Ureter (tissue), 1 donor: ENCODE measurements around the gene KCTD13. TPM values are rescaled to one million over a fixed set of nuclear protein-coding genes. Genes with fewer than 3 reads are reported as not detected.
A peak's percentile ranks its signal among the peaks of the same experiment; 100 is the strongest.
"Not testable (repeated sequence)": the region's sequence is repeated elsewhere in the genome, so short reads cannot be mapped to it uniquely, and the experiment has no call there.

Source experiments
- DNase-seq: peaks from one replicate; pipeline ENCODE4 v3.0.0-alpha.2; 2020; ENCODE audit warnings: low spot score
- total RNA-seq: library from RNA; stranded (reverse); gene quantifications from one replicate; pipeline ENCODE4 v1.2.4, GENCODE V29; 2023
- donor health status: DM: yes; HTN: yes; CAD: no.

The KCTD13 gene, protein sequence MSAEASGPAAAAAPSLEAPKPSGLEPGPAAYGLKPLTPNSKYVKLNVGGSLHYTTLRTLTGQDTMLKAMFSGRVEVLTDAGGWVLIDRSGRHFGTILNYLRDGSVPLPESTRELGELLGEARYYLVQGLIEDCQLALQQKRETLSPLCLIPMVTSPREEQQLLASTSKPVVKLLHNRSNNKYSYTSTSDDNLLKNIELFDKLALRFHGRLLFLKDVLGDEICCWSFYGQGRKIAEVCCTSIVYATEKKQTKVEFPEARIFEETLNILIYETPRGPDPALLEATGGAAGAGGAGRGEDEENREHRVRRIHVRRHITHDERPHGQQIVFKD
- 33.6 TPM for total RNA-seq

DNA sequence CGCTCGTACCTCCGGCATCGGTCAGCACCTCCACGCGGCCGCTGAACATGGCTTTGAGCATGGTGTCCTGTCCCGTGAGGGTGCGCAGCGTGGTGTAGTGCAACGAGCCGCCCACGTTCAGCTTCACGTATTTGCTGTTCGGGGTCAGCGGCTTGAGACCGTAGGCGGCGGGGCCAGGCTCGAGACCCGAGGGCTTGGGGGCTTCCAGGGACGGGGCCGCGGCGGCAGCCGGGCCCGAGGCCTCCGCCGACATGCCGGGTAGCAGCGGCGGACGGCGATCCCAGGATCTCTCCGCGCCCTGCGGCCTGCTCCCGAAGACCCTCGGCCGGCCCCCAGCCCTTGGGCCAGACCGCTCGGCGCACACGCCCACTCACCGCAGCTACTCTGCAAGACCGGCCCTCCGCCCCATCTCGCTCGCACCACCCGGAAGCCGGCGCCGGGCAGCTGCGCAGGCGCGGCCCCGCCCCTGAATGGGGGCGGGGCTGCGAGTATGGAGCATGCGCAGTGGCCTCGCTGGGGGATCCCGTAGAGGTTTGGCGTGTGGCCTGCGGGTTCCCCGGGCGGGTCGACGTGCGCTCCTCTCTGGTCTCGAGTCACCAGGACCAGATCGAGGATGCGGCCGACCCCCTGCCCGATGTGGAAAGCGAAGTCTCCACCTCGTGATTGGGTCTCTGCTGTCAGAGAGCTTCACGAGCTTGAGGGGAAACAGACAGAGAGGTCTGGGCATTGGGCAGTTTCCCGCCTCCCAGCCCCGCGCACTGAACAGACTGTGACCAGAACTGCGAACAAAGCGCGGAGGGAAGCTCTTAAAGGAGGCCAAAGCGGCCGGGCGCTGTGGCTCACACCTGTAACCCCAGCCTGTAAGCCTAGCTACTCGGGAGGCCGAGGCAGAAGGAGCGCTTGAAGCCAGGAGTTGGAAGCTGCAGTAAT, at the start of gene KCTD13:
KCTD13 (minus strand) TSS at position 446 of the 930 bp plus-strand sequence; CDS start at position 253, 193 bp downstream.
- peak; percentile 87 for DNase-seq

DNA sequence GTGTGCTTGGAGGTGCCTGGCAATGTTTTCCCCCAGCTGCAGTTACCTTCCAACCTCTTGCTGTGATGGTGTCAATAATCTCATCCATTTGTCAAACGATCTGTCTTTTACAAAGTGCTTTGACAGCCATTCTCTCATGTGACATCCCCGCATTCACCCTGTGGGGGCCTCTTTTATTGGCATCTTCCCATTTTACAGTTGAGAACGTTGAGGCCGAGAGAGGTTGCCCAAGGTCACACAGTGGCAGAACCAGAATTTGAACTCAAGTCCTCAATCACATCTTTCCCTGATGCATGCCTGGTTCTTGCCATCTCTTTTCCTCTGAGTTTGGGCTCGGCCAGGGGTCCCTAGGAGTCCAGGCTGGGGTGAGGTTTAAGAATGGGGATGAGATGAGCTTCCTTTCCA, 49.1 kb upstream of the KCTD13 start:
- no peak for DNase-seq

DNA sequence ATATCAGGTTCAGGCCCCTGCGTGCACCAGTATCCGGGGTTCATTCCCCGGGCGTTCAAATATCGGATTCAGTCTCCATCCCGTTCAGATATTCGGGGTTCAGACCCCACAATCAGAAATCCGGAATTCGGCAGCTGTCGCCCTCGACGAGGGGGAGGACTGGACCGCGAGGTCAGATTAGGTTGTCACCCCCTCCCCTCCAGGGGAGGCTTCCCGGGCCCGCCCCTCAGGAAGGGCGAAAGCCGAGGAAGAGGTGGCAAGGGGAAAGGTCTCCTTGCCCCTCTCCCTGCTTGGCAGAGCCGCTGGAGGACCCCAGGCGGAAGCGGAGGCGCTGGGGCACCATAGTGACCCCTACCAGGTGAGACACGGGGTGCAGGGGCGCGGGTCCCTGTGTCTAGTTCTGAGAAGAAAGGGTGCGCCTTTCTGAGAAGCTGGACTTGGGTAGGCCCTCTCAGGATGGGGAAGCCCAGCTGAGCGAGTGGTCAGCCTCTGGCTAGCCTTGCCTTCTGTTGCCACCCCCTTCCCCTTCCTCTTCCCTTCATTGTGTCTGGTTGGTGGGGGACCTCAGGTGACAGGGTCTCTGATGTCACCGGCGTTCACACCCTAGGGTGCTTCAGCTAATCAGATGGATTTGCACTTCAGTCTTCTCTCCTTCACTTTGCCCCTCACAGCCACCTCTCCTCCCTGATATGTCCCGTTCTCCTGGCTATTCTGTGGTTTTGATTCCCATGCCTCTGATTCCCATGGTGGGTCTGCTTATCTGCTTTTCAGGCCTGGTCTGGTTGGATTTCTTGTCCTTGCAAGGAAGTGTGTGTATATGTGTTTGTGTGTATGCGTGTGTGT, 48.5 kb upstream of the KCTD13 start:
- no peak for DNase-seq

GRCh38 chr16:29973384-29974246, 47.6 kb upstream of the KCTD13 start, which contains the start of gene TAOK2:
Gene TAOK2 (plus strand): TSS chr16:29973868. CDS start chr16:29977773, 3,905 bp downstream.
- DNase-seq: peak; percentile 98

DNA sequence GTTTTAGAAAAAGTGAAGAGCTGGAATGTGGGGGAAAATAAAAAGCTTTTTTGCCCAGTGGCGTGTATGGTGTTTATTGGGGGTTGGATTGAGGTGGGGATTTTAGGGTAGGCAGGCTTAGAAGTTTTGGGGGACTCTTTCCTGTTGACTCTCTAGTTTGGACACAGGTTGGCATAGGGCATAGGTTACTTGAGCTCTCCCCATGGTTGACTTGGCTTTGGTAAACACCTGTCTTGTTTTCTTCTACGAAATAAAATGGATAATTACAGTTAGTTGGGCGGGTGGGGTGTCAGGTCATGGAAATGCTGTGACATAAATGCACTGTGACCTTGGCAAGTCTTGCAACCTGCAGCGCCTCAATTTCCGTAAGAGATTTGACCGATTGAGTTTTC, 47.0 kb upstream of the KCTD13 start:
- DNase-seq: no peak

- no peak for DNase-seq
These were observed 46.5 kb upstream of the KCTD13 start for GRCh38 chr16:29972500-29972899.

GRCh38 chr16:29971304-29971703, 45.3 kb upstream of the KCTD13 start:
- DNase-seq: no peak

- DNase-seq: no peak
These were observed 42.2 kb upstream of the KCTD13 start for GRCh38 chr16:29968205-29968604.

GRCh38 chr16:29963021-29963743, 37.2 kb upstream of the KCTD13 start:
- DNase-seq: no peak

GRCh38 chr16:29962344-29962994, 36.4 kb upstream of the KCTD13 start:
- no peak for DNase-seq

GRCh38 chr16:29961479-29962343, 35.7 kb upstream of the KCTD13 start, which contains the start of gene TMEM219:
Gene TMEM219 (plus strand): TSS chr16:29962079. CDS start chr16:29963144, 1,065 bp downstream.
- DNase-seq: peak; percentile 91

DNA sequence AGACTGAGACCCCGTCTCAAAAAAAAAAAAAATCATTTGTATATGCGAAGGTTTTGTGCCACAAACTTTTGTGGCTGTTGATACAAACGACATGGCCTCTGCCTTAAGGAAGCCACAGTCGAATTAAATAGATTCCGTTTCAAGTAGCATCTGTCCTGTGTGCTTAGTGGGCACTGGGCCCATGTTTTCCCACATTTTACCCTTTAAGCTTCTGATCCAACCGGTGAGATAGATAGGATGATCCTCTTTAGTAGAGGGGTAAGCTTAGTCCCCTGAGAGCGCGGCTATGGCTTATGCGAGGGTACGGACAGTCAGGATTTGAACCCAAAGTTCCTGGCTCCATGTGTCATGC, 35.1 kb upstream of the KCTD13 start:
- no peak for DNase-seq

- not testable (repeated sequence) for DNase-seq
These were observed 33.8 kb upstream of the KCTD13 start for GRCh38 chr16:29959821-29960220.

DNA sequence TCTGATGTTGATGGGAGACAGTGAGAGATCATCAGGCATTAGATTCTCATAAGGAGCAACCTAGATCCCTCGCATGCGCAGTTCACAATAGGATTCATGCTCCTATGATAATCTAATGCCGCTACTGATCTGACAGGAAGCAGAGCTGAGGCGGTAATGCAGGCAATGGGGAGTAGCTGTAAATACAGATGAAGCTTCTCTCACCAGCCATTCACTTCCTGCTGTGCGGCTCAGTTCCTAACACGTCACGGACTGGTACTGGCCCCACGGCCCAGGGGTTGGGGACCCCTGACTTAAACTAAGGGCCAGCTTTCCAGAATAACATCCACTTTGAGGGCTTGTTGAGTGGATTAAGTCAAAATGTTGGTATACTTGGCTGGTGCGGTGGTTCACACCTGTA, 33.3 kb upstream of the KCTD13 start:
- DNase-seq: no peak

DNA sequence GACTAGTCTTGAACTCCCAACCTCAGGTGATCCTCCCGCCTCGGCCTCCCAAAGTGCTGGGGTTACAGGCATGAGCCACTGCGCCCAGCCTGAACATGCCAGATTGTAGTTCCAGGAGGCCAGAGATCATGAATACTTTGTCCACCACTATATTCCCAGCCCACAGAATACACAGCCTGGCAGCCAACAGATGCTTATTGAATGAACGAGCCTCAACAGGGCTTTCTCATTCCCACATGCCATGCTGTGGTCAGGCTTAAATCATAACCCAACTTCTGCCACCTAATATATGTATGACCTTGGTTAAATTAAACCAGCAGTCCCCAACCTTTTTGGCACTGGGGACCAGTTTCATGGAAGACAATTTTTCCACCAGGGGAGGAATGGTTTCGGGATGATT, 32.7 kb upstream of the KCTD13 start:
- no peak for DNase-seq

DNA sequence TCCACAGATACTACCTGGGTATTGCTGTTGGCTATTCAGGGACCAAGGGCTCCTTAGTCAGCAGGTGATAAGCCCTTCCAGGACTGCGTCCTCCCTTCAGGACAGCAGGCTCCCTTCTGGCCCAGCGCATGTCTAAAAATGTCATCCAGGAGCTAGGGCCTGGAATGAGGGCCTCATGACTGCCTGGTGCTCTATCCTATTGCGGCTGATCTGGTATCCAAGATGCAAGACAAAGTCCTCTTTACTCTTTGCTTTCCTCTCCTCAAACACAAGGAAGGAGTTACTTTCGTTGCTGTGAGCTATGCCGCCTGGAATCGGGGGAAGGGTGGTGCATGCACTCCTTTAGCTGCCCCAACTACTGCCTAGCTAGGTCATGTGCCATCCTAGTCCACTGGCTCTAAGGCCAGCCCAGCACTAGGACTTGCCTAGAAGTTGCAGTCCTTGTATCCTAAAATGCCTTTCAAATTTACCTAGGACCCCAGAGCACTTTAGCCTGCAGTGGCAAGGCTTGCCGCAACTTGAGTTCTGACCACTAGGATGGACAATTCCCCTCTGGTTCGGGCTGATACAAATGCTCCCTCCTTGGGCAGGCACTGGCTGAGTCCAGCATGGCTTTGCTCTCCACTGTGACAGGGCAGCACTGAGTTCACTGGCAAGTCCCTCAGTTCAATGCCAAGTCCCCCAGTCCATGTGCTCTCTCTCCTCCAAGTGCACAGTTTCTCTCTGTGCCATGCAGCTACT, 25.8 kb upstream of the KCTD13 start:
- DNase-seq: no peak

GRCh38 chr16:29950806-29951461, 24.9 kb upstream of the KCTD13 start:
- DNase-seq: no peak
